HG02588 (cell line): Measurements from ENCODE around the gene ARHGAP6.
"Not testable (repeated sequence)": the region's sequence is repeated elsewhere in the genome, so short reads cannot be mapped to it uniquely, and the experiment has no call there.

Source experiments
- ATAC-seq: cut with Tn5 transposase; IDR thresholded peaks from one replicate; pipeline ENCODE4 v1.9.1; 2021; ENCODE audit warnings: mild to moderate bottlenecking, moderate library complexity; ENCODE audit not compliant: unreplicated experiment

Gene ARHGAP6

DNA sequence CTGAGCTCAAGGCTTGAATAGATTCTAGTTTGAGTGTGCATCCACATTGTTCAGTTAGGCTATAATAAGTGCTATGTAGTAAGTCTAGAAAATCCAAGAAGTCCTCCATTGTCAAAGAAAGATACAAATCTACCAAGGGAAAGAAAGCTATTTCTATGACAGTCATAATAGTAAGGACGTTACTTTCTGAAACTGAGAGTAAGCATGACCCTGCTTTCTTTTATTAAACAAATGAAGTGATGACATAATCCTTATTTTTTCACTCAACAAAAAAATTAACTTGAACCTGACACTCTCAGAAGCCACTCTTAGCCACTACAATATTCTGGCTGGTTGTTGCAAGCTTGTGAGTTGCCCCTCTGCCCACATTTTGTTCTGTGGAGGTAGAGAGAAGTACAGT is 406.3 kb downstream of the ARHGAP6 start:
- ATAC-seq: no peak

DNA sequence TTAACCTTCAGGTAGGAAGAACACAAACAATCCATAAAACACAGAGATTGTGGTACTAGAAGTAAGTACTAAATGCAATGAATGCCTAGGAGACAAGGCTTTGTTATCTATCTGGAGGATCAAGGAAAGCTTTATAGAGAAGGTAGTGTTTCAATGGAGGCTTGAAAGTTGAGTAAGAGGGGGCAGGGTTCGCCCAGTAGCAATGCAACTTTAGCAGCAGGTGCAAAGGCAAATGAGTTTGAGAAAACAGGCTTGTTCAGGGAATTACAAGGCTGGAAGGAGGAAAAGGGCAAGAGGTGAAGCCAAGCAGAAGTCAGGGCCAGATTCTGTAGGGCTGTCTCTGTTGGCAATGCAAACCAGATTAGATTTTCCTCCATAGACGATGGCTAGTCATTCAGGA is 408.0 kb downstream of the ARHGAP6 start:
- ATAC-seq: no peak

DNA sequence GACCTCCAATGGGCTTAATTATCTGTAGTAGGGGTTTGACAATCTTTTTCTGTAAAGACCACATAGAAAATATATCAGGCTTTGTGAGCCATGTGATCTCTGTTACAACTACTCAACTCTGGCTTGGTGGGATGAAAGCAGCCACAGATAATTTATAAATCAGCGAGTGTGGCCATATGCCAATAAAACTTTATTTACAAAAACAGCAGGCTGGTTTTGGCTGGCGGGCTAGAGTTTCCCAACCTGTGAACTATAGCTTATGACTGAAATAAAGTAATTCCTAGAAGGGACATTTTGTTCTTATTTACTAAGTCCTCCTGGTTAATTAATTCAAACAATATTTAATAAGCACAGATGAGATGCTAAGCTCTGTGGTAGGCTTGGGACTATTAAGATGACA is 408.4 kb downstream of the ARHGAP6 start:
- no peak for ATAC-seq

DNA sequence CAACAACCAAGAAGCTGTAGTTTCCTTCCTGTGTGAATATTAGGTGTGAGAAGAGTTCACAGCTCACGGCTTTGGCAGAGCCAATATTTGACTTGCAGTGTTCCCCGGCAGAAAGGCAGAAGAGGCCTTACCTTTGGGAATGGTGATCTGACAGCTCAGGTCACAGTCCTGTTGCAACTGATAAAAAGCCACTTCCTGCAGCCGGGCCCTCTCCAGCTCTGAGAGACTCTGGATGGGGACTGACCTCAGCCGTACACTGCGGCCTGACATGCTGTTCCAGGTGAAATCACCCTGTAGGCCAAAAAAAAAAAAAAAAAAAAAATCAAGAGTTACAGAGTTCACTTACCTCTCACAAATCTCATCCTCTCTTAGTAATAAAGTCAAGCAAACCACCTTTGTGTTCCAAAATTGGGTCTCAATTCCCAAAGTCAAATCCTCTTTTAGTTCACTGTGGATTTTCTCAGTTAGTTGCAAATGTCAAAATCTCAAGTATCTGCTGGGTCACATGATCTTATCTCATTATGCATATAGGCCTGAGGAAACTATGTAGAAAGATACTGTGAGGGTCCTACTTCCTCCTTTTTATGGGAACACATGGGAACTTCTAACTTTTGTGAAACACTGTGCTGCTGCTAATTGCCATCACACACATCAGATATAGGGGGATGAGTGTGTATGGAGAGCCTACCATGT is 411.2 kb downstream of the ARHGAP6 start:
- no peak for ATAC-seq

GRCh38 chrX:11244636-11245035 is 421.1 kb downstream of the ARHGAP6 start:
- ATAC-seq: no peak

- no peak for ATAC-seq
Measured at GRCh38 chrX:11242704-11243103, 423.0 kb downstream of the ARHGAP6 start.

DNA sequence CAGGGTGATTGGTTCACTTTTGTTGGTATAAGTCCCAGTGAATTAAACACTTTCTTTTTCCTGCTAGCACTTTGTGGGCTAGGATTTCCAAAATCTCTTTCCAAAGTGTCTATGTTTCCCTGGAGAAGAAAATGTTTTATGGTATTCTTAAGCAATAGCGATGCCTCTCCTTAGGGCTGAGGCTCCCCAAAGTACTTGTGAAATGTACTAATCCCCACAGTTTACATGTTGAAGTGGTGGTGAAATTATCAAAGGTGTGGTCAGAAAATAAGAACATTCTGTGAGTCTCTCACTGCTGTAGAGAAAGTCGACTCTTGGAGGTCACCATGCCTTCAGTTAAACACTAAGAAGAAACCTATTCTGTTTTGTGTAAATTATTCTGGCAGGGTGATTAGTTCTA is 424.0 kb downstream of the ARHGAP6 start:
- no peak for ATAC-seq

DNA sequence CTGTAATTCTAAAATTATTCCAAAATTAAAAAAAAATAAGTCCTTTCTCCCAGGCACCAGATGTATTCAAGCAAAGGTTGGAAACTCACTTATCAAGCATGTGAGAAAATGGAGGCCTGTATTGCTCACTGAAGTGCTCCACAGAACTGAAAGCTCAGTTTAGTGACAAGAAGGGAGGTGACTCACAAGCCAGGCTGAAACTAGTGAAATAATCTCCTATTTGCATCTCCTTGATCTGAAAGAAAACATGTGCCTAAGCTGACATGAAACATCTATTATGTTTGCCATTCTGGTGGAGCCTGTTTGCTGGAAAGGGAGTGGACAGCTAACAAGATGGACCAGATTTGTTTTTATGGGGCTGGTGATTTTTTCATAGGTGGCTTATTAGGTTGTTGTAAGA is 426.5 kb downstream of the ARHGAP6 start:
- peak; percentile 90 for ATAC-seq

DNA sequence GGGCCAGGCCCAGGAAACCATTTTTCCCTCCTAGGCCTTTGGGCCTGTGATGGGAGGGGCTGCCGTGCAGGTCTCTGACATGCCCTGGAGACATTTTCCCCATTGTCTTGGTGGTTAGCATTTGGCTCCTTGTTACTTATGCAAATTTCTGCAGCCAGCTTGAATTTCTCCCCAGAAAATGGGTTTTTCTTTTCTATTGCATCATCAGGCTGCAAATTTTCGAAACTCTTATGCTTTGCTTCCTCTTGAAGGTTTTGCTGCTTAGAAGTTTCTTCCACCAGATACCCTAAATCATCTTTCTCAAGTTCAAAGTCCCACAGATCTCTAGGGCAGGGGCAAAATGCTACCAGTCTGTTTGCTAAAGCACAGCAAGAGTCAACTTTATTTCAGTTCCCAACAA is 430.3 kb downstream of the ARHGAP6 start:
- ATAC-seq: not testable (repeated sequence)

GRCh38 chrX:11215191-11215921 is 450.4 kb downstream of the ARHGAP6 start:
- ATAC-seq: no peak

- ATAC-seq: no peak
Measured at GRCh38 chrX:11214346-11215190, 451.2 kb downstream of the ARHGAP6 start.

GRCh38 chrX:11212741-11213140 is 453.0 kb downstream of the ARHGAP6 start:
- ATAC-seq: no peak

- ATAC-seq: no peak
Measured at GRCh38 chrX:11210415-11210801, 455.3 kb downstream of the ARHGAP6 start.

- no peak for ATAC-seq
Measured at GRCh38 chrX:11209798-11210414, 455.8 kb downstream of the ARHGAP6 start.

GRCh38 chrX:11206716-11207115 is 459.0 kb downstream of the ARHGAP6 start:
- ATAC-seq: no peak

DNA sequence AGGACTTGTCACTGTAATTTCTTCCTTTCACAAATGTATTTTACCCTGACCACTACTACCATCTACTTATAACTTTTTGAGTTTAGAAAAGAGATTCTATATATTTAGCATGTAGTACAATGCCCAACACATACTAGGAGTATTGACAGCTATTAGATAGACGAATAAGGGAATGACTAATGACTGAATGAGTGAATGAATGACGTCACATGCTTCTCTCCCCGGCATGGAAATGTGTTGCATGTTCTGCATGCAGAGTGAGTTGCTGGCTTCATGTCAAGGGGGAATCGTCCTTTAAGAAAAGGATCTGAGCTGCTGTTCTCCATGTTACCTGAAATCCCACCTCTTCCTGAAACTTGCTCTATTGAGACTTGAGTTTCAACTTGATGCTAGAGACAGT is 459.9 kb downstream of the ARHGAP6 start:
- no peak for ATAC-seq

DNA sequence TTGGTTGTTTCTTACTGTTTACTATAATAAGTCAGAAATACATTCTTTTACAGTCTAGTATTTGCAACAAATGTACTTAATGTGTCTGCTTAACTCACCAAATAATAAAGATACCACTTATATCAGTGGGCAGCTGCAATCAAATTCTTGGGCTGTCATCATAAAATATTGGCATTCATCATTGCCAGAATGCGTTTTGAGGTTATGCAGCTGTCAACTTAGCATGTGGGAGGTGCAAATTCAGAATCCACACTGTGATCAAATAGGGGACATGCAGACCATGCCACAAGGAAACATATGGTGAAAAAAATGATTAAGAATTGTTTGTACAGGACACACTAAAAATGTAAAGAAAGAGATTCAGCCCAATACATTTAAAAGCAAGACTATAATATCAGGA is 468.0 kb downstream of the ARHGAP6 start:
- no peak for ATAC-seq

DNA sequence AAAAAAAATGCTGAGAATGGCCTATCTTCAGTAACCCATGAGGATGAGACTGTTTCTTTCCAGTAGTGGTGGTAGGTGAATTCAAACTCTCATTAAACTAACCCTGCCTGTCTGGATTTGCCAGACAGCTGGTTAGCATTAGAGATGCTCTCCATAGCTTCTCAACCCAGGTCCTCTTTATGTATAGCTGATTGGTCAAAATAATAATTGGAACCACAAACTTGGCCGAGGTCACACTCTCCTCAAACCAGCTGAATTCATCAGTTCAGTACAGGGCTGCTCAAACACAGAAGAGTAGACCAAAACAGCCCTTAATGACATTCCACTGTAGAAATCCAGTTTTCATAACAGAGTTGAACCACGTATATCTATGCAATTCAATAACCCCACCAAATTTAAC is 469.2 kb downstream of the ARHGAP6 start:
- ATAC-seq: no peak

- ATAC-seq: no peak
Measured at GRCh38 chrX:11193035-11193469, 472.7 kb downstream of the ARHGAP6 start.

DNA sequence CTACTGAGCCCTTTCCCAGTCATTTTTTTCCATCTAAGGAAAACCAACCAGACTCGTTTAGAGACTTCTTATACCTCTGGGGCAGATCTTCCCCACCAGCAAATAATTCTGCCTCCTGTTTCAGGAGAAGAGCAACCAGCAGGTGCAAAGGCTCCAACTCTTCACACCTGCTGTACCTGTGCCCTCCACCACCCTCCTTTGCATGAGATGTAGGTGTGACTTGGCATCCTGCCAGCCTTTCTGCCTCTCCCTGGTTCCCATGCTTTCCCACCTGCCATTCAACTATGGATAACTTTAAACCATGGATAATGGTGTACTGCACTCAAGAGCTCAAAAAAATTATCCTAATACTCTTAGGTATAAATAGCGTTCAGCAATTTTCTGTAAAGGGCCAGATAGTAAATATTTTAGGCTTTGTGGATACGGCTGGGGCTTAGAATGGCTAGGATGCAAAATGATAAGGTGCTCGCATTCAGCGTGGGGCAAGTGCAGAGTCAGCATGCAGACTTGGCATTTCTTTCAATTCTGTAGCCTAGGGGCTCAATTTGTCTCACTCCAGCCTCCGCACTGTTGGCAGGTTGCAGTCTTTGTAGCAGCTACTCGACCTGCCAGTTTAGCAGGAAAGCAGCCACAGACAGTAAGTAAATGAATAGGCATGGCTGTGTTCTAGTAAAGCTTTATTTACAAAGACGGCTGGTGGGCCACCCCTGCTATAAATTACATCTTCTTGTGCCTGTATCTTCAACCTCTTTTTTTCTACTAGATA is 474.8 kb downstream of the ARHGAP6 start:
- ATAC-seq: no peak
